Measurements from ENCODE around the gene ACOXL. TPM values are rescaled to one million over a fixed set of nuclear protein-coding genes. Genes with fewer than 3 reads are reported as not detected.

ACOXL gene
- total RNA-seq, 1 donor, result not detected

GRCh38 chr2:110933420-110933819, 201.0 kb downstream of the ACOXL start:
- Histone ChIP-seq H3K9me3 (ENCODE audit: low read depth, low read length) (no peaks in the 10 kb centered on the region), H3K27me3 (ENCODE audit: insufficient read depth, low read length) (no peaks in the 10 kb centered on the region), H3K4me3 (ENCODE audit: insufficient read depth, low read length) (no peak overlapping the region), H3K4me1 (ENCODE audit: insufficient read depth, low read length) (no peaks in the 10 kb centered on the region), H3K36me3 (ENCODE audit: insufficient read depth, low read length) (no peaks in the 10 kb centered on the region), H4K20me1 (ENCODE audit: insufficient read depth, low read length) (no peaks in the 10 kb centered on the region), H3K79me2 (ENCODE audit: insufficient read depth, low read length) (no peaks in the 10 kb centered on the region), H2AFZ (ENCODE audit: low read length) (no peak overlapping the region), H3K27ac (ENCODE audit: low read depth, low read length) (no peak overlapping the region), H3K4me2 (ENCODE audit: insufficient read depth, low read length) (no peak overlapping the region)
- no peak for TF ChIP-seq CTCF (IDR thresholded peaks at IDR 0.05; ENCODE audit: extremely low read depth, low read depth, low read length)
- DNase-seq (ENCODE audit: insufficient read length, low spot score, missing footprints), result no peak

GRCh38 chr2:110934948-110935347, 202.6 kb downstream of the ACOXL start:
- Histone ChIP-seq H4K20me1 (ENCODE audit: insufficient read depth, low read length) (no peaks in the 10 kb centered on the region), H2AFZ (ENCODE audit: low read length) (no peak overlapping the region), H3K4me3 (ENCODE audit: insufficient read depth, low read length) (no peak overlapping the region), H3K9me3 (ENCODE audit: low read depth, low read length) (no peaks in the 10 kb centered on the region), H3K27me3 (ENCODE audit: insufficient read depth, low read length) (peaks cover 2% of the 10 kb centered on the region), H3K27ac (ENCODE audit: low read depth, low read length) (no peak overlapping the region), H3K4me1 (ENCODE audit: insufficient read depth, low read length) (no peaks in the 10 kb centered on the region), H3K4me2 (ENCODE audit: insufficient read depth, low read length) (no peak overlapping the region), H3K36me3 (ENCODE audit: insufficient read depth, low read length) (no peaks in the 10 kb centered on the region), H3K79me2 (ENCODE audit: insufficient read depth, low read length) (no peaks in the 10 kb centered on the region)
- no peak for TF ChIP-seq CTCF (IDR thresholded peaks at IDR 0.05; ENCODE audit: extremely low read depth, low read depth, low read length)
- DNase-seq (ENCODE audit: insufficient read length, low spot score, missing footprints), result no peak

GRCh38 chr2:110940376-110940910, 208.1 kb downstream of the ACOXL start:
- TF ChIP-seq CTCF (IDR thresholded peaks at IDR 0.05; ENCODE audit: extremely low read depth, low read depth, low read length), result no peak
- H2AFZ ChIP-seq (ENCODE audit: low read length), result no peak overlapping the region
- no peak overlapping the region for H3K4me2 ChIP-seq (ENCODE audit: insufficient read depth, low read length)
- no peaks in the 10 kb centered on the region for H3K79me2 ChIP-seq (ENCODE audit: insufficient read depth, low read length)
- no peak overlapping the region for H3K27ac ChIP-seq (ENCODE audit: low read depth, low read length)
- no peak overlapping the region for H3K4me3 ChIP-seq (ENCODE audit: insufficient read depth, low read length)
- no peaks in the 10 kb centered on the region for H4K20me1 ChIP-seq (ENCODE audit: insufficient read depth, low read length)
- no peaks in the 10 kb centered on the region for H3K4me1 ChIP-seq (ENCODE audit: insufficient read depth, low read length)
- no peaks in the 10 kb centered on the region for H3K36me3 ChIP-seq (ENCODE audit: insufficient read depth, low read length)
- no peaks in the 10 kb centered on the region for H3K9me3 ChIP-seq (ENCODE audit: low read depth, low read length)
- peaks cover 18% of the 10 kb centered on the region for H3K27me3 ChIP-seq (ENCODE audit: insufficient read depth, low read length)
- no peak for DNase-seq (ENCODE audit: insufficient read length, low spot score, missing footprints)

GRCh38 chr2:110941226-110941625, 208.9 kb downstream of the ACOXL start:
- H2AFZ ChIP-seq (ENCODE audit: low read length), result no peak overlapping the region
- H3K36me3 ChIP-seq (ENCODE audit: insufficient read depth, low read length), result no peaks in the 10 kb centered on the region
- no peaks in the 10 kb centered on the region for H4K20me1 ChIP-seq (ENCODE audit: insufficient read depth, low read length)
- H3K4me2 ChIP-seq (ENCODE audit: insufficient read depth, low read length), result no peak overlapping the region
- H3K27me3 ChIP-seq (ENCODE audit: insufficient read depth, low read length), result peaks cover 18% of the 10 kb centered on the region
- H3K4me1 ChIP-seq (ENCODE audit: insufficient read depth, low read length), result no peaks in the 10 kb centered on the region
- H3K79me2 ChIP-seq (ENCODE audit: insufficient read depth, low read length), result no peaks in the 10 kb centered on the region
- H3K27ac ChIP-seq (ENCODE audit: low read depth, low read length), result no peak overlapping the region
- TF ChIP-seq CTCF (IDR thresholded peaks at IDR 0.05; ENCODE audit: extremely low read depth, low read depth, low read length), result no peak
- no peaks in the 10 kb centered on the region for H3K9me3 ChIP-seq (ENCODE audit: low read depth, low read length)
- no peak for DNase-seq (ENCODE audit: insufficient read length, low spot score, missing footprints)
- no peak overlapping the region for H3K4me3 ChIP-seq (ENCODE audit: insufficient read depth, low read length)
